ENCODE results near the gene SIX6.

- TF ChIP-seq CTCF (IDR thresholded peaks at IDR 0.05 in 2 of 3, conservative IDR thresholded peaks at IDR 0.05 in 1 of 3; ENCODE audit: control insufficient read depth in 2 of 3, extremely low read depth in 1 of 3, insufficient read depth in 1 of 3, low read depth in 3 of 3, low read length in 3 of 3): no peak
- TF ChIP-seq HCFC1 (IDR thresholded peaks at IDR 0.05; ENCODE audit: low read length): no peak
- no peak for TF ChIP-seq CHD4 (IDR thresholded peaks at IDR 0.05)
- TF ChIP-seq NKRF (conservative IDR thresholded peaks at IDR 0.05): no peak
- TF ChIP-seq REST (IDR thresholded peaks at IDR 0.05; ENCODE audit: low read depth, low read length): no peak
- no peak for TF ChIP-seq ATF3 (IDR thresholded peaks at IDR 0.05; ENCODE audit: borderline replicate concordance, extremely low read depth, low read depth, low read length)
- TF ChIP-seq PRDM15 (CRISPR knock-in tag; IDR thresholded peaks at IDR 0.05): no peak
- no peak for TF ChIP-seq CBFB (IDR thresholded peaks at IDR 0.05; ENCODE audit: low read depth)
- TF ChIP-seq RB1 (IDR thresholded peaks at IDR 0.05; ENCODE audit: borderline replicate concordance): no peak
- no peak for TF ChIP-seq HDGF (IDR thresholded peaks at IDR 0.05)
Measured at GRCh38 chr14:60514378-60514740, 5.4 kb downstream of the SIX6 start.
